HG02623 (cell line): ENCODE measurements around the gene LBX1.
"Not testable (repeated sequence)": the region's sequence is repeated elsewhere in the genome, so short reads cannot be mapped to it uniquely, and the experiment has no call there.

ENCODE experiments used
- ATAC-seq: cut with Tn5 transposase; IDR thresholded peaks from one replicate; pipeline ENCODE4 v1.9.1; 2021; ENCODE audit warnings: moderate library complexity; ENCODE audit not compliant: unreplicated experiment

Gene LBX1

GRCh38 chr10:101215397-101216206, 13.7 kb downstream of the LBX1 start:
- no peak for ATAC-seq

- ATAC-seq = no peak
Observed at GRCh38 chr10:101214446-101215396, 14.5 kb downstream of the LBX1 start.

DNA sequence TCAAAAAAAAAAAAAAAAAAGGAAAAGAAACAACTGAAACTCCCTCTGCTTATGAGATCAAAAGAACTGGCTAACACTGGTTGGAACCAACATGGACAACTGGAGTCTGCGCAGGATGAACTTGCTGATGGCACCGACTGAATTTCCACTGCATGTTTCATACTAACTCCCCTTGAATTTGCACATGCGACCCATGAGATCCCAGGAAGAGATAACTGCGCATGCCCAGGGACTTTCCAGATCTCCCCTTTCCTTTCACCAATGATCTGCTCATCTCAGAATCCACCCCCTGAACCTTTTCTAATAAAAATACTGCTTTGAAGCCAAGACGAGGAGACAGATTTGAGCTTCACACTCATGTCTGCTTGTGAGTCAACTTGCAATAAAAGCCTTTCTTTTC, 20.7 kb downstream of the LBX1 start:
- ATAC-seq = no peak

DNA sequence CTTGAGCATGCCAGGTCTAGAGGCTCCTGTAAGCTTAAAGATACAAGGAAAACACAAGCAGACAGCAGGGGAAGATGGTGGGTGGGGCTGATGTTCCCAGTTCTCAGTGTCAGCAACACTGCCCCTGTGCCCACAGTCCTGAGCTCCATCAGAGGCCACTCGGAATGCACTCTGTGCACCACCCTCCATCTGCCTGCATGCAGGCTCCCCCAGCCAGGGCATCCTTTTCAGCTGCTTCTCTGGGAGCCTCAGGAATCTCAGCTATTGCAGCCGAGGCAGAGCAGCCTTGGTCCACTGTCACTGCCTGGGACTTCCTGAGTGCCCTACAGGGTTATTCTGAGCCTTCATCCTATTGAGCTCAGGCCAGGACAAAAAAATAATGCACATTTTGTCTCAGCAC, 22.2 kb downstream of the LBX1 start:
- no peak for ATAC-seq

DNA sequence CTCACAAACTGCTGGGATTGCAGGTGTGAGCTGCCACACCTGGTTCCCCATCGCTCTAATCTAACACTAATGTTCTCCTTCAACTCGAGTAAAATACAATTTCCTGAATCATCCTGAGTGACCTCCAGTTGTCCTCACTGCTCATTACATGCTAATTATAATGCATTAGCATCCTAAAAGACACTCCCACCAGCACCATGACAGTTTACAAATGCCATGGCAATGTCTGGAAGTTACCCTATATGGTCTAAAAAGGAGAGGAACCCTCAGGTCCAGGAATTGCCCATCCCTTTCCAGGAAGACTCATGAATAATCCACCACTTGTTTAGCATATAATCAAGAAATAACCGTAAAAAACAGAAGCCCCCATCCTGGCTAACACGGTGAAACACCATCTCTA, 26.6 kb downstream of the LBX1 start:
- not testable (repeated sequence) for ATAC-seq

GRCh38 chr10:101198326-101198977, 30.8 kb downstream of the LBX1 start:
- ATAC-seq = not testable (repeated sequence)

GRCh38 chr10:101195921-101196320, 33.3 kb downstream of the LBX1 start:
- no peak for ATAC-seq

DNA sequence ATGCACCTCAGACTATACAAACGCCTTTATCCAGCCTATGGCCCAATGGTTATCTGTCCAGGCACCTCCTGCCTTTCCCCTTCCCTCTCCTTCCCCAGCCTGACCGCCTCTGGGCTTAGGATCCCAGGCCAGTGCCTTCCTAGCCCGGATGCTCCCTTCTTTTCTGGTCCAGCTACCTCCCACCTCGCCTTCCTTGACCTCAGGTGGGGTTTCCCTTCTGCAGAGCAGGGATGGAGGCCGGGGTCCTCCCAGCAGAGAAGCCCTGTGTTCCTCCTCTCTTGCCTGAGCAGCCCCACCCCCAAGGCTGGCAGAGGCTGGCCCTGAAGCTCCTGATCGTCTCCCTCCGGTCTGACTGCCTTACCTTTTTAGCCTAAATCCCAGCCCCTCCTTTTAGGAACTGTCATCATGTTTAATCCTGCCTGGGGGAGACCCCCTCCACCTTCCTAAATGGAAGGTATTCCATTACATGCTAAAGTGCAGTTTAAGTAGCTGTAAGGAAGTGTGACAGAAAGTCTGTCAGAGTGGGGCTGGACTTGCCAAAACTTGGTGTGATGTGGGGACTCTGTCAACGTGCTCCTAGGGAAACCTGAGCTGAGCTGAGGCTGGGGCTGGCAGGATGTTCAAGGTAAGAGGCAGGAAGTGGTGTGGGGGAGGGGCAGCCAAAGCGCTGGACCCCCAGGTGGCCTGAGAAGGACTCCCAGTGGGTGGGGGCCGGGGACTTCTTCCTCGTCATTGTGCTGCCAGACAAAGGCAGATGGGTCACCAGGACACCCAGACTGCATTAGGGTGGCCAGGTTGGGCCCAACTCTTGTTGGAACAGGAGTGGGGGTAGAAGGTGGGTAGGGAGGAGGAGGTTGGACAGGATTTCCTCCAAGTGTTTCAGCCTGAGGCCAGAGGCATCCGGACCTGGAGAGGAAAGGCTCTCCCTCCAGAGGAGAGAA, 39.5 kb downstream of the LBX1 start:
- no peak for ATAC-seq

- no peak for ATAC-seq
Observed at GRCh38 chr10:101188942-101189341, 40.3 kb downstream of the LBX1 start.

- ATAC-seq = no peak
Observed at GRCh38 chr10:101183458-101184183, 45.6 kb downstream of the LBX1 start.

DNA sequence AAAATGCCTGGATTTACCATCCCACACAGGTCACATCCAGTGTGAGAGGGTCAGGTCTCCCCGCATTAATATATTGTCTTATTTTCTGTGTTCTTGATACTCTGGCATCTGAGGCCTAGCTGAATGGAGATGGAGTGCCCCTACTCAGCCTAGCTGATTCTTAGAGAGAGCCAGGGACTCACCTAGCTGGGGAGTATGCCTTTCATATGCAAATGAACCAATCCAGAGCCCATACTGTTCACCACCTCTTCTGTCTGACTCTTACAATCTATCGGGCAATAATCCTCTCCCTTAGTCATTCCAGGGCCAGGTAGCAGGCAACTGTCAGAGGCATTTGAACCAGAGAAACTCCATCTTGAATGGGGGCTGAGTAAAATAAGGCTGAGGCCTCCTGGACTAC, 46.3 kb downstream of the LBX1 start:
- no peak for ATAC-seq
